Lower lobe of right lung (tissue), 2 donors: ENCODE data around the gene CDH8. TPM values are rescaled to one million over a fixed set of nuclear protein-coding genes. Genes with fewer than 3 reads are reported as not detected.

Experiments
- ATAC-seq, 2 donors: fragments of 200-7000 bp; cut with Tn5 transposase; one replicate each; pipeline ENCODE4 v1.9.1; 2020 to 2022; ENCODE audit warnings: mild to moderate bottlenecking in 2 of 2, moderate library complexity in 2 of 2
- DNase-seq: peaks from one replicate; pipeline ENCODE4 v3.0.0-alpha.2; 2020
- H3K27ac ChIP-seq: fragments of 200-600 bp; one replicate; pipeline ENCODE4 v1.8.0; 2022
- H3K27me3 ChIP-seq: fragments of 200-600 bp; one replicate; pipeline ENCODE4 v1.8.0; 2022; ENCODE audit warnings: low read depth
- H3K36me3 ChIP-seq: fragments of 200-600 bp; one replicate; pipeline ENCODE4 v1.8.0; 2022; ENCODE audit warnings: mild to moderate bottlenecking
- H3K4me1 ChIP-seq: fragments of 200-600 bp; one replicate; pipeline ENCODE4 v1.8.0; 2022
- H3K4me3 ChIP-seq: fragments of 200-600 bp; one replicate; pipeline ENCODE4 v1.8.0; 2022; ENCODE audit warnings: mild to moderate bottlenecking
- H3K9me3 ChIP-seq: fragments of 200-600 bp; one replicate; pipeline ENCODE4 v1.8.0; 2022
- CTCF ChIP-seq: fragments of 200-600 bp; IDR thresholded peaks from one replicate; pipeline ENCODE4 v1.8.0; 2022; ENCODE audit warnings: antibody characterized with exemption, mild to moderate bottlenecking
- intact Hi-C: fragments of 100-400 bp; cut with DNase I; formaldehyde crosslinking; loops from one replicate; pipeline ENCODE4 v1.11.0; 2022
- total RNA-seq: library from RNA; stranded (reverse); fragmentation: NEBNext Ultra II Directional; extraction: Animal tissue kit (Norgen Biotek cat#: 25700); gene quantifications from one replicate; pipeline ENCODE4 v1.2.1, GENCODE V29; 2021
- donor health status: DM: no; HTN: yes; CAD: no; lungs with severe emphysema.

Gene CDH8
- total RNA-seq, 1 donor from 2014 or later: 0.71 TPM

- intact Hi-C loops: no loop called here
- H3K27ac ChIP-seq: no peak overlapping the region
- H3K4me1 ChIP-seq: no peaks in the 10 kb centered on the region
- ATAC-seq (no peak), DNase-seq (no peak)
- no peak overlapping the region for H3K4me3 ChIP-seq
- no peak for TF ChIP-seq CTCF
- no peaks in the 10 kb centered on the region for H3K9me3 ChIP-seq
- no peaks in the 10 kb centered on the region for H3K27me3 ChIP-seq
- no peaks in the 10 kb centered on the region for H3K36me3 ChIP-seq
Measured at GRCh38 chr16:61987474-61988012, 48.7 kb downstream of the CDH8 start.

- no peak overlapping the region for H3K4me3 ChIP-seq
- H3K9me3 ChIP-seq: no peaks in the 10 kb centered on the region
- no peak overlapping the region for H3K27ac ChIP-seq
- DNase-seq: no peak
- intact Hi-C loops: no loop called here
- ATAC-seq: no peak
- H3K27me3 ChIP-seq: no peaks in the 10 kb centered on the region
- H3K4me1 ChIP-seq: no peaks in the 10 kb centered on the region
- no peaks in the 10 kb centered on the region for H3K36me3 ChIP-seq
- no peak for TF ChIP-seq CTCF
Measured at GRCh38 chr16:61969077-61969382, 67.2 kb downstream of the CDH8 start.

GRCh38 chr16:61968242-61969076, 67.8 kb downstream of the CDH8 start:
- Histone ChIP-seq H3K4me1 (no peaks in the 10 kb centered on the region), H3K27ac (no peak overlapping the region), H3K4me3 (no peak overlapping the region), H3K27me3 (no peaks in the 10 kb centered on the region), H3K9me3 (no peaks in the 10 kb centered on the region), H3K36me3 (no peaks in the 10 kb centered on the region)
- intact Hi-C loops: no loop called here
- no peak for TF ChIP-seq CTCF
- no peak for DNase-seq
- ATAC-seq: no peak

GRCh38 chr16:61957075-61957855, 79.0 kb downstream of the CDH8 start:
- Histone ChIP-seq H3K27ac (no peak overlapping the region), H3K4me1 (no peaks in the 10 kb centered on the region), H3K9me3 (no peaks in the 10 kb centered on the region), H3K36me3 (no peaks in the 10 kb centered on the region), H3K4me3 (no peak overlapping the region), H3K27me3 (no peaks in the 10 kb centered on the region)
- no peak for DNase-seq
- TF ChIP-seq CTCF: no peak
- intact Hi-C loops: no loop called here
- ATAC-seq: no peak

GRCh38 chr16:61952841-61953240, 83.4 kb downstream of the CDH8 start:
- intact Hi-C loops: no loop called here
- no peaks in the 10 kb centered on the region for H3K27me3 ChIP-seq
- no peaks in the 10 kb centered on the region for H3K4me1 ChIP-seq
- no peak for ATAC-seq
- no peak for TF ChIP-seq CTCF
- DNase-seq: no peak
- H3K9me3 ChIP-seq: no peaks in the 10 kb centered on the region
- H3K36me3 ChIP-seq: no peaks in the 10 kb centered on the region
- H3K4me3 ChIP-seq: no peak overlapping the region
- H3K27ac ChIP-seq: no peak overlapping the region
